ENCODE data around the gene ODC1. TPM values are rescaled to one million over a fixed set of nuclear protein-coding genes. Genes with fewer than 3 reads are reported as not detected.

Gene ODC1
- total RNA-seq, 1 donor from 2014 or later = 119 TPM

GRCh38 chr2:10433947-10434885 lies 13.9 kb downstream of the ODC1 start:
- FAIRE-seq (no peak), DNase-seq (ENCODE audit: low read depth) (no peak)
- H3K27me3 Mint-ChIP-seq (ENCODE audit: low read depth, unreplicated experiment) = peaks cover 12% of the 10 kb centered on the region
- no peak overlapping the region for H2AFZ ChIP-seq (ENCODE audit: low read depth, low read length)
- H3K27ac Mint-ChIP-seq (ENCODE audit: unreplicated experiment) = no peak overlapping the region
- no peaks in the 10 kb centered on the region for H4K20me1 ChIP-seq (ENCODE audit: insufficient read depth, low read length)
- no peak for TF ChIP-seq EZH2 (IDR thresholded peaks at IDR 0.05; ENCODE audit: insufficient read depth, low read length)
- TF ChIP-seq, protein P1, sequence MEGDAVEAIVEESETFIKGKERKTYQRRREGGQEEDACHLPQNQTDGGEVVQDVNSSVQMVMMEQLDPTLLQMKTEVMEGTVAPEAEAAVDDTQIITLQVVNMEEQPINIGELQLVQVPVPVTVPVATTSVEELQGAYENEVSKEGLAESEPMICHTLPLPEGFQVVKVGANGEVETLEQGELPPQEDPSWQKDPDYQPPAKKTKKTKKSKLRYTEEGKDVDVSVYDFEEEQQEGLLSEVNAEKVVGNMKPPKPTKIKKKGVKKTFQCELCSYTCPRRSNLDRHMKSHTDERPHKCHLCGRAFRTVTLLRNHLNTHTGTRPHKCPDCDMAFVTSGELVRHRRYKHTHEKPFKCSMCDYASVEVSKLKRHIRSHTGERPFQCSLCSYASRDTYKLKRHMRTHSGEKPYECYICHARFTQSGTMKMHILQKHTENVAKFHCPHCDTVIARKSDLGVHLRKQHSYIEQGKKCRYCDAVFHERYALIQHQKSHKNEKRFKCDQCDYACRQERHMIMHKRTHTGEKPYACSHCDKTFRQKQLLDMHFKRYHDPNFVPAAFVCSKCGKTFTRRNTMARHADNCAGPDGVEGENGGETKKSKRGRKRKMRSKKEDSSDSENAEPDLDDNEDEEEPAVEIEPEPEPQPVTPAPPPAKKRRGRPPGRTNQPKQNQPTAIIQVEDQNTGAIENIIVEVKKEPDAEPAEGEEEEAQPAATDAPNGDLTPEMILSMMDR (IDR thresholded peaks at IDR 0.05; ENCODE audit: insufficient read depth, low read depth, low read length) = no peak
- H3K9me3 Mint-ChIP-seq (ENCODE audit: unreplicated experiment) = no peaks in the 10 kb centered on the region
- no peak overlapping the region for H3K27ac ChIP-seq (ENCODE audit: low read depth, low read length)
- no peaks in the 10 kb centered on the region for H3K36me3 ChIP-seq (ENCODE audit: insufficient read depth, low read length)
- H3K4me3 Mint-ChIP-seq (ENCODE audit: unreplicated experiment) = no peak overlapping the region
- no peaks in the 10 kb centered on the region for H3K9me3 ChIP-seq (ENCODE audit: insufficient read depth, low read depth, low read length)
- H3K79me2 ChIP-seq (ENCODE audit: insufficient read depth, low read length) = no peaks in the 10 kb centered on the region
- peaks cover 1% of the 10 kb centered on the region for H3K36me3 Mint-ChIP-seq (ENCODE audit: low read depth, unreplicated experiment)
- H3K4me1 Mint-ChIP-seq (ENCODE audit: low read depth, unreplicated experiment) = no peaks in the 10 kb centered on the region
- no peak overlapping the region for H3K4me3 ChIP-seq (ENCODE audit: insufficient read depth, low read depth, low read length)
- no peak overlapping the region for H3K4me2 ChIP-seq (ENCODE audit: low read length)
- H3K4me1 ChIP-seq (ENCODE audit: insufficient read depth, low read length) = no peaks in the 10 kb centered on the region
- H3K27me3 ChIP-seq (ENCODE audit: insufficient read depth, low read length) = no peaks in the 10 kb centered on the region
- no peak overlapping the region for H3K9ac ChIP-seq (ENCODE audit: low read length)

DNA sequence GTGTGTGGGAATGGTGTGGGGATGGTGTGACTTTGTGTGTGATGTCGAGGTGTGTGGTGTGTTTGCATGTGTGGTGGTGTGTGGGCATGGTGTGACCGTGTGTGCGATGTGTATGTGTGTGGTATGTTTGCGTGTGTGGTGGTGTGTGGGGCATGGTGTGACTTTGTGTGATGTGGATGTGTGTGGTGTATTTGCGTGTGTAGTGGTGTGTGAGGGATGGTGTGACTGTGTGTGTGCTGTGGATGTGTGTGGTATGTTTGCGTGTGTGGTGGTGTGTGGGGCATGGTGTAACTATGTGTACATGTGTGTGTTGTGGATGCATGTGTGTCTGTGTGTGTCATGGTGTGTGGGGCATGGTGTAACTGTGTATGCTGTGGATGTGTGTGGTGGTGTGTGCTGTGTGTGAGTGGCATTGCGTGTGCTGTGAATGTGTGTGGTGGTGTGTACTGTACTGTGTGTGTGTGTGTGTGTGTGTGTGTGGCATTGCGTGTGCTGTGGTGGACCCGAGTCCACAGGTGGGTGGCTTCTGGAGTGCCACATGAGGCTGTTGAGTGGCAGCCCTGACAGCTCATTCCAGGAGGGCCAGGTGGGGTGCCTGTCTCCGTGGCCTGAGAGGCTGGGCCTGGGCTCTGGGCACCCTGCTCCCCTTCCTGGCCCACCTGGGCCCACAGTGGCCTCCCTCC lies 14.7 kb downstream of the ODC1 start:
- no peaks in the 10 kb centered on the region for H3K36me3 ChIP-seq (ENCODE audit: insufficient read depth, low read length)
- TF ChIP-seq, protein P1 (IDR thresholded peaks at IDR 0.05; ENCODE audit: insufficient read depth, low read depth, low read length) = no peak
- TF ChIP-seq EZH2 (IDR thresholded peaks at IDR 0.05; ENCODE audit: insufficient read depth, low read length) = no peak
- H3K4me1 Mint-ChIP-seq (ENCODE audit: low read depth, unreplicated experiment) = no peaks in the 10 kb centered on the region
- H3K4me1 ChIP-seq (ENCODE audit: insufficient read depth, low read length) = no peaks in the 10 kb centered on the region
- H3K4me3 ChIP-seq (ENCODE audit: insufficient read depth, low read depth, low read length) = no peak overlapping the region
- DNase-seq (ENCODE audit: low read depth) (no peak), FAIRE-seq (no peak)
- H3K27me3 Mint-ChIP-seq (ENCODE audit: low read depth, unreplicated experiment) = peaks cover 16% of the 10 kb centered on the region
- no peak overlapping the region for H3K27ac ChIP-seq (ENCODE audit: low read depth, low read length)
- H3K27me3 ChIP-seq (ENCODE audit: insufficient read depth, low read length) = no peaks in the 10 kb centered on the region
- H3K27ac Mint-ChIP-seq (ENCODE audit: unreplicated experiment) = no peak overlapping the region
- H3K9me3 ChIP-seq (ENCODE audit: insufficient read depth, low read depth, low read length) = no peaks in the 10 kb centered on the region
- H3K4me3 Mint-ChIP-seq (ENCODE audit: unreplicated experiment) = no peak overlapping the region
- peak overlapping the region; percentile 3 for H3K9ac ChIP-seq (ENCODE audit: low read length)
- H3K36me3 Mint-ChIP-seq (ENCODE audit: low read depth, unreplicated experiment) = no peaks in the 10 kb centered on the region
- no peaks in the 10 kb centered on the region for H3K9me3 Mint-ChIP-seq (ENCODE audit: unreplicated experiment)
- H3K4me2 ChIP-seq (ENCODE audit: low read length) = no peak overlapping the region
- no peak overlapping the region for H2AFZ ChIP-seq (ENCODE audit: low read depth, low read length)
- H4K20me1 ChIP-seq (ENCODE audit: insufficient read depth, low read length) = no peaks in the 10 kb centered on the region
- H3K79me2 ChIP-seq (ENCODE audit: insufficient read depth, low read length) = no peaks in the 10 kb centered on the region

Measured in astrocyte (in vitro differentiated cells and primary cell).